GM12878 (cell line): ENCODE measurements around the gene ST7. TPM values are rescaled to one million over a fixed set of nuclear protein-coding genes. Genes with fewer than 3 reads are reported as not detected.

ENCODE experiments used
- ATAC-seq: fragments of 200-7000 bp; cut with Tn5 transposase; 3 replicates; pipeline ENCODE4 v1.9.1; 2020; ENCODE audit warnings: mild to moderate bottlenecking, moderate library complexity
- BruUV-seq: library from RNA; stranded (reverse); fragments of 400-500 nt; replicated peaks from 2 replicates; lab custom pipeline; 2021; lab: Mats Ljungman, UMichigan
- CTCF ChIA-PET: fragments of 300-600 bp; sonication (Branson Sonifier 250); formaldehyde crosslinking; extraction: SDS; loops from one replicate; lab custom pipeline; 2021; ENCODE audit warnings: inconsistent platforms; lab: Yijun Ruan, JAX
- POLR2A ChIA-PET: fragments of 350-600 bp; formaldehyde crosslinking; extraction: SDS; loops from one replicate; lab custom pipeline; 2021; ENCODE audit warnings: inconsistent platforms; lab: Charles Lee
- RAD21 ChIA-PET: fragments of 300-600 bp; sonication (Branson Sonifier 250); formaldehyde crosslinking; loops from one replicate; lab custom pipeline; 2023; ENCODE audit warnings: antibody characterized with exemption; ENCODE audit not compliant: unreplicated experiment; lab: Charles Lee
- SMC1A ChIA-PET: fragments of 300-600 bp; sonication (Branson Sonifier 250); formaldehyde crosslinking; loops from one replicate; lab custom pipeline; 2023; ENCODE audit not compliant: unreplicated experiment, uncharacterized antibody; lab: Charles Lee
- DNase-seq: peaks from one replicate; pipeline ENCODE4 v3.0.0-alpha.2; 2011; ENCODE audit warnings: low read depth, low spot score
- FAIRE-seq: peaks from 3 replicates; lab custom pipeline; 2011; peaks lifted over from hg19 to GRCh38; lab: Jason Lieb, UNC
- H2AFZ ChIP-seq: 2 replicates; pipeline ENCODE4 v1.6.0; 2011; ENCODE audit warnings: low read depth, low read length, control low read depth; ENCODE audit not compliant: control insufficient read depth
- H3K27ac ChIP-seq: 2 replicates; pipeline ENCODE4 v1.5.1; 2011; ENCODE audit warnings: control low read depth; ENCODE audit not compliant: control insufficient read depth, insufficient read depth
- H3K27me3 ChIP-seq, 2 experiments: replicated peaks in 1 of 2; 2 replicates each; pipeline versions ENCODE4 v1.6.0 to v1.6.1; 2011; ENCODE audit warnings: low read length in 1 of 2; ENCODE audit not compliant: control insufficient read depth in 2 of 2, insufficient read depth in 2 of 2
- H3K36me3 ChIP-seq, 2 experiments: 2 replicates each; pipeline ENCODE4 v1.5.1; 2011; ENCODE audit warnings: low read length in 1 of 2; ENCODE audit not compliant: control insufficient read depth in 2 of 2, insufficient read depth in 2 of 2
- H3K4me1 ChIP-seq: 2 replicates; pipeline ENCODE4 v1.6.1; 2011; ENCODE audit warnings: mild to moderate bottlenecking, low read length, moderate library complexity, mixed read lengths; ENCODE audit not compliant: control insufficient read depth, insufficient read depth
- H3K4me2 ChIP-seq: 2 replicates; pipeline ENCODE4 v1.6.0; 2011; ENCODE audit warnings: control low read depth; ENCODE audit not compliant: control insufficient read depth, insufficient read depth
- H3K4me3 ChIP-seq: fragments of 200-600 bp; sonication (generic); 2 replicates; pipeline ENCODE4 v1.5.1; 2016
- H3K79me2 ChIP-seq: 2 replicates; pipeline ENCODE4 v1.6.0; 2011; ENCODE audit warnings: low read length; ENCODE audit not compliant: control insufficient read depth, insufficient read depth
- H3K9ac ChIP-seq: 2 replicates; pipeline ENCODE4 v1.8.0; 2011; ENCODE audit warnings: low read length, control low read depth, mixed read lengths; ENCODE audit not compliant: control insufficient read depth, insufficient read depth
- H3K9me3 ChIP-seq: replicated peaks from 3 replicates; pipeline ENCODE4 v1.5.1; 2011; ENCODE audit warnings: mild to moderate bottlenecking, low read length; ENCODE audit not compliant: control insufficient read depth, insufficient read depth
- H4K20me1 ChIP-seq: 2 replicates; pipeline ENCODE4 v1.6.0; 2011; ENCODE audit not compliant: control insufficient read depth, insufficient read depth
- ATF2 ChIP-seq: IDR thresholded peaks from 2 replicates; pipeline ENCODE4 v1.6.1; 2012; ENCODE audit warnings: low read length, inconsistent platforms
- ATF7 ChIP-seq: fragments of 450-650 bp; IDR thresholded peaks from 2 replicates; pipeline ENCODE4 v1.6.1; 2016; ENCODE audit warnings: low read depth, mild to moderate bottlenecking
- BCL3 ChIP-seq: IDR thresholded peaks from 2 replicates; pipeline ENCODE4 v1.6.1; 2011; ENCODE audit warnings: borderline replicate concordance, low read depth, mild to moderate bottlenecking, moderate library complexity, low read length; ENCODE audit not compliant: insufficient read depth, poor library complexity, severe bottlenecking
- CHD1 ChIP-seq: IDR thresholded peaks from 2 replicates; pipeline ENCODE4 v1.6.1; 2012; ENCODE audit warnings: low read depth, low read length, improper control_type of control experiment
- IRF4 ChIP-seq: IDR thresholded peaks from 2 replicates; pipeline ENCODE4 v1.6.1; 2011; ENCODE audit warnings: low read depth, low read length
- POLR2AphosphoS2 ChIP-seq: IDR thresholded peaks from 2 replicates; pipeline ENCODE4 v1.6.1; 2011; ENCODE audit warnings: low read depth, mild to moderate bottlenecking, low read length, improper control_type of control experiment, moderate library complexity
- STAT1 ChIP-seq: fragments of 450-650 bp; conservative IDR thresholded peaks from 2 replicates; pipeline ENCODE4 v1.6.1; 2014; ENCODE audit warnings: antibody characterized with exemption, mild to moderate bottlenecking
- WGBS: methylation state at CpG from one replicate; pipeline ENCODE4 v1.1.6; 2016; ENCODE audit warnings: low lambda C conversion rate; ENCODE audit not compliant: insufficient replicate concordance, insufficient coverage; ENCODE audit errors: missing lambda C conversion rate; 5-methylcytosine and 5-hydroxymethylcytosine counted together
- in situ Hi-C: fragments of 300-500 bp; cut with MboI; formaldehyde crosslinking; loops from 9 replicates; pipeline ENCODE4 v1.14.3; 2018; ENCODE audit warnings: mixed read lengths
- intact Hi-C: fragments of 100-400 bp; cut with micrococcal nuclease; formaldehyde crosslinking; loops from one replicate; pipeline ENCODE4 v1.14.2; 2022; ENCODE audit not compliant: unreplicated experiment
- polyA plus RNA-seq, 11 experiments: library from polyadenylated mRNA; depleted of rRNA in 4 of 11; unstranded in 6 of 11; stranded (reverse) in 5 of 11; fragments of >200 nt; fragmentation: Nextera tagmentation in 4 of 11; fragmentation: Illumina TruSeq in 1 of 11; extraction: Ambion mirVana in 4 of 11; extraction: Trizol in 1 of 11; gene quantifications; 1 replicate in 1 of 11; 2 replicates in 10 of 11; pipeline versions ENCODE4 v1.2.1 to v1.2.3, GENCODE V29; 2011 to 2016; ENCODE audit warnings: inconsistent platforms in 2 of 11, missing spikeins in 2 of 11, low read depth in 1 of 11
- total RNA-seq, 4 experiments: library from RNA; depleted of rRNA in 3 of 4; stranded (reverse); fragments of >200 nt in 3 of 4; fragmentation: Illumina TruSeq in 1 of 4; extraction: Trizol in 1 of 4; gene quantifications; 2 replicates each; pipeline versions ENCODE4 v1.2.1 to v1.2.3, GENCODE V29; 2013 to 2021
- TF ChIP-seq, protein P1 (sequence below): IDR thresholded peaks from 2 replicates; pipeline ENCODE4 v1.6.1; 2011; ENCODE audit warnings: low read depth, low read length, improper control_type of control experiment, borderline replicate concordance
- TF ChIP-seq, protein P2 (sequence below): fragments of 150-350 bp; IDR thresholded peaks from 2 replicates; pipeline ENCODE4 v1.6.1; 2016; ENCODE audit warnings: low read depth, low read length
- TF ChIP-seq, protein P3 (sequence below): fragments of 450-650 bp; IDR thresholded peaks from 2 replicates; pipeline ENCODE4 v1.6.1; 2017; ENCODE audit warnings: mild to moderate bottlenecking, moderate library complexity

The ST7 gene
- total and polyA plus RNA-seq, 10 of the 15 experiments (the other 5 are each of a cell fraction or from before 2014, with no cell fraction given), result 27.7 to 76.4 (median 53.6) TPM

- ChIA-PET RAD21 (interaction anchor here (0.9 to 1.5 kb wide), 2 partner anchors 10 to 19 kb away, joined by 4 to 6 read pairs; no protein-coding TSS in a partner anchor), CTCF (interaction anchor here (1.0 to 17.1 kb wide), 3 partner anchors 12 to 142 kb away, joined by 4 to 827 read pairs (median 19); no protein-coding TSS in a partner anchor)
- WGBS, result 58% methylated on average over 1 of the region's 1 CpG
- TF ChIP-seq IRF4 (no peak), ATF7 (no peak), ATF2 (no peak), POLR2AphosphoS2 (no peak), CHD1 (no peak), STAT1 (no peak), BCL3 (no peak)
- TF ChIP-seq, protein P1, sequence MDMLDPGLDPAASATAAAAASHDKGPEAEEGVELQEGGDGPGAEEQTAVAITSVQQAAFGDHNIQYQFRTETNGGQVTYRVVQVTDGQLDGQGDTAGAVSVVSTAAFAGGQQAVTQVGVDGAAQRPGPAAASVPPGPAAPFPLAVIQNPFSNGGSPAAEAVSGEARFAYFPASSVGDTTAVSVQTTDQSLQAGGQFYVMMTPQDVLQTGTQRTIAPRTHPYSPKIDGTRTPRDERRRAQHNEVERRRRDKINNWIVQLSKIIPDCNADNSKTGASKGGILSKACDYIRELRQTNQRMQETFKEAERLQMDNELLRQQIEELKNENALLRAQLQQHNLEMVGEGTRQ, result no peak
- TF ChIP-seq, protein P2, sequence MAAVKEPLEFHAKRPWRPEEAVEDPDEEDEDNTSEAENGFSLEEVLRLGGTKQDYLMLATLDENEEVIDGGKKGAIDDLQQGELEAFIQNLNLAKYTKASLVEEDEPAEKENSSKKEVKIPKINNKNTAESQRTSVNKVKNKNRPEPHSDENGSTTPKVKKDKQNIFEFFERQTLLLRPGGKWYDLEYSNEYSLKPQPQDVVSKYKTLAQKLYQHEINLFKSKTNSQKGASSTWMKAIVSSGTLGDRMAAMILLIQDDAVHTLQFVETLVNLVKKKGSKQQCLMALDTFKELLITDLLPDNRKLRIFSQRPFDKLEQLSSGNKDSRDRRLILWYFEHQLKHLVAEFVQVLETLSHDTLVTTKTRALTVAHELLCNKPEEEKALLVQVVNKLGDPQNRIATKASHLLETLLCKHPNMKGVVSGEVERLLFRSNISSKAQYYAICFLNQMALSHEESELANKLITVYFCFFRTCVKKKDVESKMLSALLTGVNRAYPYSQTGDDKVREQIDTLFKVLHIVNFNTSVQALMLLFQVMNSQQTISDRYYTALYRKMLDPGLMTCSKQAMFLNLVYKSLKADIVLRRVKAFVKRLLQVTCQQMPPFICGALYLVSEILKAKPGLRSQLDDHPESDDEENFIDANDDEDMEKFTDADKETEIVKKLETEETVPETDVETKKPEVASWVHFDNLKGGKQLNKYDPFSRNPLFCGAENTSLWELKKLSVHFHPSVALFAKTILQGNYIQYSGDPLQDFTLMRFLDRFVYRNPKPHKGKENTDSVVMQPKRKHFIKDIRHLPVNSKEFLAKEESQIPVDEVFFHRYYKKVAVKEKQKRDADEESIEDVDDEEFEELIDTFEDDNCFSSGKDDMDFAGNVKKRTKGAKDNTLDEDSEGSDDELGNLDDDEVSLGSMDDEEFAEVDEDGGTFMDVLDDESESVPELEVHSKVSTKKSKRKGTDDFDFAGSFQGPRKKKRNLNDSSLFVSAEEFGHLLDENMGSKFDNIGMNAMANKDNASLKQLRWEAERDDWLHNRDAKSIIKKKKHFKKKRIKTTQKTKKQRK, result no peak
- TF ChIP-seq, protein P3, sequence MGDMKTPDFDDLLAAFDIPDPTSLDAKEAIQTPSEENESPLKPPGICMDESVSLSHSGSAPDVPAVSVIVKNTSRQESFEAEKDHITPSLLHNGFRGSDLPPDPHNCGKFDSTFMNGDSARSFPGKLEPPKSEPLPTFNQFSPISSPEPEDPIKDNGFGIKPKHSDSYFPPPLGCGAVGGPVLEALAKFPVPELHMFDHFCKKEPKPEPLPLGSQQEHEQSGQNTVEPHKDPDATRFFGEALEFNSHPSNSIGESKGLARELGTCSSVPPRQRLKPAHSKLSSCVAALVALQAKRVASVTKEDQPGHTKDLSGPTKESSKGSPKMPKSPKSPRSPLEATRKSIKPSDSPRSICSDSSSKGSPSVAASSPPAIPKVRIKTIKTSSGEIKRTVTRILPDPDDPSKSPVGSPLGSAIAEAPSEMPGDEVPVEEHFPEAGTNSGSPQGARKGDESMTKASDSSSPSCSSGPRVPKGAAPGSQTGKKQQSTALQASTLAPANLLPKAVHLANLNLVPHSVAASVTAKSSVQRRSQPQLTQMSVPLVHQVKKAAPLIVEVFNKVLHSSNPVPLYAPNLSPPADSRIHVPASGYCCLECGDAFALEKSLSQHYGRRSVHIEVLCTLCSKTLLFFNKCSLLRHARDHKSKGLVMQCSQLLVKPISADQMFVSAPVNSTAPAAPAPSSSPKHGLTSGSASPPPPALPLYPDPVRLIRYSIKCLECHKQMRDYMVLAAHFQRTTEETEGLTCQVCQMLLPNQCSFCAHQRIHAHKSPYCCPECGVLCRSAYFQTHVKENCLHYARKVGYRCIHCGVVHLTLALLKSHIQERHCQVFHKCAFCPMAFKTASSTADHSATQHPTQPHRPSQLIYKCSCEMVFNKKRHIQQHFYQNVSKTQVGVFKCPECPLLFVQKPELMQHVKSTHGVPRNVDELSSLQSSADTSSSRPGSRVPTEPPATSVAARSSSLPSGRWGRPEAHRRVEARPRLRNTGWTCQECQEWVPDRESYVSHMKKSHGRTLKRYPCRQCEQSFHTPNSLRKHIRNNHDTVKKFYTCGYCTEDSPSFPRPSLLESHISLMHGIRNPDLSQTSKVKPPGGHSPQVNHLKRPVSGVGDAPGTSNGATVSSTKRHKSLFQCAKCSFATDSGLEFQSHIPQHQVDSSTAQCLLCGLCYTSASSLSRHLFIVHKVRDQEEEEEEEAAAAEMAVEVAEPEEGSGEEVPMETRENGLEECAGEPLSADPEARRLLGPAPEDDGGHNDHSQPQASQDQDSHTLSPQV, result no peak
Observed at GRCh38 chr7:116978006-116978405, 24.7 kb downstream of the ST7 start.

More at GRCh38 chr7:116978006-116978405, 24.7 kb downstream of the ST7 start:
- peaks cover 4% of the 10 kb centered on the region; the same call in 1 of the 2 replicates for H3K4me1 ChIP-seq
- no peak for FAIRE-seq
- intact Hi-C loops (no loop called here), in situ Hi-C loops (no loop called here)
- no peak overlapping the region for H3K27ac ChIP-seq
- no peak overlapping the region for H2AFZ ChIP-seq
- H3K4me2 ChIP-seq, result no peak overlapping the region
- no peak for DNase-seq
- no peaks in the 10 kb centered on the region for H3K27me3 ChIP-seq
- no TSS peak for BruUV-seq
- H3K9ac ChIP-seq, result no peak overlapping the region
- ChIA-PET POLR2A (interaction anchor here (1.5 kb wide), 1 partner anchor 22 kb away, joined by 3 read pairs; no protein-coding TSS in a partner anchor), SMC1A (interaction anchor here (1.5 to 2.1 kb wide), 2 partner anchors 11 to 18 kb away, joined by 6 to 8 read pairs; no protein-coding TSS in a partner anchor)
- H3K79me2 ChIP-seq, result peaks cover 7% of the 10 kb centered on the region
- ATAC-seq, result no peak
- H3K36me3 ChIP-seq, result no peaks in the 10 kb centered on the region
- no peaks in the 10 kb centered on the region for H4K20me1 ChIP-seq
- no peaks in the 10 kb centered on the region for H3K9me3 ChIP-seq
- H3K4me3 ChIP-seq, result no peak overlapping the region
